Esophagus squamous epithelium (tissue), 4 donors: Measurements from ENCODE around the gene DENND2D.

Experiments used
- POLR2A ChIP-seq, 4 donors: fragments of 450-650 bp; IDR thresholded peaks; one replicate each; pipeline ENCODE4 v1.6.1; 2017; ENCODE audit warnings: antibody characterized with exemption in 4 of 4, mild to moderate bottlenecking in 4 of 4, moderate library complexity in 3 of 4
- TF ChIP-seq, protein P1 (sequence below), 6 experiments: fragments of 450-650 bp in 4 of 6; fragments of 200-600 bp in 2 of 6; sonication (generic) in 2 of 6; IDR thresholded peaks; one replicate each; pipeline ENCODE4 v1.5.1; 2016 to 2019; ENCODE audit warnings: antibody characterized with exemption in 6 of 6, mild to moderate bottlenecking in 4 of 6, moderate library complexity in 4 of 6

DNA sequence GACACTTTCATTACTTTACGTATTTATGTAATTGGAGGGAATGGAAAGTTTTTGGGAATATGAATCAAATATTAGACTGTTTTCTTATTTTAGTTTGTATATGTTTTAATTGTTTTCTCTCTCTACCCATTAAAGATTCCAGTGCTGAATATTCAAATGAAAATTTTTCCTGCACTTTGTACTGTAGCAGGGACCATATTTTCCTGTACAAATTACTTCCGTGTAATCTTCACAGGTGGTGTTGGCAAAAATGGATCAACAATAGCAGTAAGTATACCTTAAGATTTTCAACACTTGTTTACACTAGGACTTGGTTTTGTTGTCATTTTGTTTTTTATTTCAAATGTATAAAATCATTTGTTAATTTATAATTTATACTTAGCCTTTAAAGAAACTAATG, 18.4 kb downstream of the DENND2D start:
- TF ChIP-seq, protein P1, sequence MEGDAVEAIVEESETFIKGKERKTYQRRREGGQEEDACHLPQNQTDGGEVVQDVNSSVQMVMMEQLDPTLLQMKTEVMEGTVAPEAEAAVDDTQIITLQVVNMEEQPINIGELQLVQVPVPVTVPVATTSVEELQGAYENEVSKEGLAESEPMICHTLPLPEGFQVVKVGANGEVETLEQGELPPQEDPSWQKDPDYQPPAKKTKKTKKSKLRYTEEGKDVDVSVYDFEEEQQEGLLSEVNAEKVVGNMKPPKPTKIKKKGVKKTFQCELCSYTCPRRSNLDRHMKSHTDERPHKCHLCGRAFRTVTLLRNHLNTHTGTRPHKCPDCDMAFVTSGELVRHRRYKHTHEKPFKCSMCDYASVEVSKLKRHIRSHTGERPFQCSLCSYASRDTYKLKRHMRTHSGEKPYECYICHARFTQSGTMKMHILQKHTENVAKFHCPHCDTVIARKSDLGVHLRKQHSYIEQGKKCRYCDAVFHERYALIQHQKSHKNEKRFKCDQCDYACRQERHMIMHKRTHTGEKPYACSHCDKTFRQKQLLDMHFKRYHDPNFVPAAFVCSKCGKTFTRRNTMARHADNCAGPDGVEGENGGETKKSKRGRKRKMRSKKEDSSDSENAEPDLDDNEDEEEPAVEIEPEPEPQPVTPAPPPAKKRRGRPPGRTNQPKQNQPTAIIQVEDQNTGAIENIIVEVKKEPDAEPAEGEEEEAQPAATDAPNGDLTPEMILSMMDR (IDR thresholded peaks at IDR 0.05): no peak
- TF ChIP-seq POLR2A (IDR thresholded peaks at IDR 0.05): no peak
